T-helper 1 cell treated with Interleukin-12 subunit alpha and Interleukin-12 subunit beta and Interleukin-4 antibody, amounts not matched to agents 30 ng/mL and 1 ng/mL, for 36 hours (primary cell): Measurements from ENCODE around the gene FLRT2. TPM values are rescaled to one million over a fixed set of nuclear protein-coding genes. Genes with fewer than 3 reads are reported as not detected.

Experiments
- intact Hi-C: fragments of 100-400 bp; cut with micrococcal nuclease; formaldehyde crosslinking; loops from one replicate; pipeline ENCODE4 v1.15.1; 2024
- total RNA-seq: library from RNA; stranded (reverse); gene quantifications from 2 replicates; pipeline ENCODE4 v1.2.3, GENCODE V29; 2022

FLRT2 gene
- total RNA-seq, 1 donor from 2014 or later, result not detected

DNA sequence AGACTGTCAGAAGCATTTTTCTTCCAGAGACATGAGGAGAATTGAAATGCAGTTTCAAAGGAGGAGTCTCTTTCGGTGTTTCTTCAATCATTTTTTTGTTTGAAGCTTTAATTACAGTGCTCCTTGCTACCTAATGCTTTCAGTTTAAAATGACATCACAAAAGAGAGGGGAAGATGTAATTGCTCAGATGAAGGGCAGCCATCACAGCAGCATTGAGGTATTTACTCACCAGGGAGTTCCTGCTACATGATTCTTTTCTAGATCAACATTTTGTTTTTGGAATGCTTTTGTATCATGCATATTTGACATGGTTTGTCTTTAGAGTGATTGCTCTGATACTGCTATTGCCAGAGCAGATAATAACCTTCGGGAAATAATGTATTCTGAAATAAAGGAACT lies 28.6 kb downstream of the FLRT2 start:
- intact Hi-C loops, result no loop called here

DNA sequence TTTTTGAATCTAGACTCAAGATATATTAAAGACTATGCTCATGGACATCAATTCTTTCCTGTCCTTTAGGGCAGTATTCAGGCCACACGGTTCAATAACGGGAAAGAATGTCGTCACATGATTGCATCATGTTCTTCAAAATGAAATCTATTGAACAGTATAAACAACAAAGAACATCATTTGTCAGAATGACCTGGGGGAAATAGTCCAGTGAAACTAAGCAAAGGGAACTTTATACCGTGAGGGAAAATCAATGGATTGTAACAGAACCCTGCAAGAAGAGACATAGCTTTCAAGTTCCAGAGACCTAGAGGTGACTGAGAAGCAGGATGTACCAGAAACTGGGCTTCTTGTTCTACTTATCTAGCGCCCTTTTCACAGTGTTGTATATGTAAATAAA lies 32.7 kb downstream of the FLRT2 start:
- intact Hi-C loops, result no loop called here

DNA sequence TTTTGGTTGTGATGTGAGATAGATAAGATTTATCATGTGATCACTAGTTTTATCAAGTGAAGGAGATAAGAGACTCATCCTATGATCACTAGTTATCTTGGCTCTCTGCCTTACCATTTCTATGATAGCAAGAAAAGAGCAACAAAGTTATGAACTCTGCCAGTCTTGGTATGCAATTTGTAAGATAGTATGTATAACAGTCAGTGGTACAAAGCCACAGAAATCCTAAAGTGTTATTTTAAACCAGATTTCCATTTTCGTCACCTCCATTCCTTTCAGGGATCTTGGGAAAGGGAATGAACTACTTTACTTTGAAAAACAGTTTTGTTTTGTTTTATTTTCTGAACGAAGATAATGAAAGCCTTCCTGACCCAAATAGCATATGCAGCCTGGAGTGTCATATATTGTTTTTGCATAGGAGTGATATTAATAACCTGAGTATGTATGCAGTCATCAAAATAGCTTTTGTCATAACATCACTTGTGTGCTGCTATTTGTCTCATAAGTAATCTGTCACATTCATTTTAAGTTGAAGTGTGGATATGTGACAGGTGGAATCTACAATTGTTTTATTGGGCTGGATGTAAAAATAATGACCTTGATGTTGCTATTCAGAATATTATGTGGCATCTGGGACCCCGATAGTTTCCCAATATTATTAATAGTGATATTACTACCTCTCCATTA lies 35.0 kb downstream of the FLRT2 start:
- intact Hi-C loops, result no loop called here

DNA sequence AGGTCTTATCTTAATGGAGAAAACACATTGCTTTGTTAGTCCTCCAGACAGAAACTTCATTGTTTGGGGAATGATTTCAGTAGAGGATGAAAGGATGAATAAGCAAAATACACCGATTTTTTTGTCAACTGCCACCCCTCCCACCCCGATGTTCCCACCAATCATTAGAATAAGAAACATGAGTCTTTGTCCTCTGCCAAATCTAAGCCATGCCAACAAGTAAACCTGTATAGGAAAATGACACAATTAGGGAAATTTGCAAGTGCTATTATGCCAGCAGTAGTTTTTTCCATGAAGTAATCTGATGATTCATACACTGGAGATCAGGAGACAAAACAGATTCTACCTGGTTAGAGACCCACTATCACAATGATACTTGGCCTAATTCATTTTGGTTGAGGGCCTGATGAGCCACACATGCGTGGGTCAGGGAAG lies 35.9 kb downstream of the FLRT2 start:
- intact Hi-C loops, result no loop called here

DNA sequence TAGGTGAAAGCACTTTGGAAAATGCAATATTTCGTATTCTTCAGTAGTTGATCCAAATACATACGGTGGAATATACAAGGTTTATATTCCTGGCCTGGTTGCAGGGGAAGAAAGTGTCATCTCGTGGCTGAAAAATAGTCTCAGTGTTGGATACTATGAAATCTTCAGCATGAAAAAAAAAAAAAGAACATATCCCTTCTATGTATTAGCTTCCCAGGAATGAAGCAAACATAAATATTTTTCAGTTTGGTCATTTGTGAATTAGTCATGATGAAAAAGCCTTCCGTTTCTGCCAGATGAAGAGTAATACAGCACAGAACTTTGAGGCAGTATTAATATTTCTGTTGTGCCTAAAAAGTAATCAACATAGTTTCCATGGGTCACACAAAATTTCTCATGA lies 36.7 kb downstream of the FLRT2 start:
- intact Hi-C loops, result no loop called here

DNA sequence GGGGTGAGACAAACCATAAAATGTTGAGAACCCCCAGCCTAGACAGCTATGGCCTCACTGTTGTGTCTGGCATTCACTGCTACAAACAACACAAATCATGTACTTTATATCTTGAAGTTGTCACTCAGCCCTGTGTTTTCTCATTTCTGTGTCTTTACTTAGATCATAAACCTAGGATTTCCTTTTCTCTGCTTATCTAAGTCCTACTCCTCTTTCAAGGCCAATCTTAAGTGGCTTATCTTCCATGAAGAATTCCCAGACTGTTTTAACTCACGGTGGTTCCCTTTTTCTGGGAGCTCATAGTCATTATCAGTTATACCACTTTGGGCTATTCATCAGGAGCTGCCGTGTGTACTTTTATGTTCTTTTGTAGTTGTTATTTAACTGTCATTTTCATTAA lies 42.1 kb downstream of the FLRT2 start:
- intact Hi-C loops, result no loop called here

DNA sequence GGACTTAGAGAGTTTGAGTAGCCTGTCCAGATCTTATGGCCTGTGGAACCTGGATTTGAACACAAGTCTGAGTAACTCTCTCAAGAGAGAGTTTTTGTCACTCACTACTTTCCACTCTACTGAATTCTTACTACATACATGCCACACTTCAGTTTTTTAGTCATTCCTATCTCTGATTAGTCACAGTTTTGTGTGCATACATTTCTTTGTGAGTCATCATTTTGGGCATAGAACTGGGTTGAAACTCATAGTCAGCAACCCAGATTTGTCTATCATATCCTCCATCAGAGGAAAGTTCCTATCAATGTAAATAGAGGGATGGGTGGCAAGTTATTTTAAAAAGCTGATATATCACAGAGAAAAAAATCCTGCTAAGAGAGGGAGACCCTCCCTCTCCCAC lies 42.9 kb downstream of the FLRT2 start:
- intact Hi-C loops, result no loop called here

DNA sequence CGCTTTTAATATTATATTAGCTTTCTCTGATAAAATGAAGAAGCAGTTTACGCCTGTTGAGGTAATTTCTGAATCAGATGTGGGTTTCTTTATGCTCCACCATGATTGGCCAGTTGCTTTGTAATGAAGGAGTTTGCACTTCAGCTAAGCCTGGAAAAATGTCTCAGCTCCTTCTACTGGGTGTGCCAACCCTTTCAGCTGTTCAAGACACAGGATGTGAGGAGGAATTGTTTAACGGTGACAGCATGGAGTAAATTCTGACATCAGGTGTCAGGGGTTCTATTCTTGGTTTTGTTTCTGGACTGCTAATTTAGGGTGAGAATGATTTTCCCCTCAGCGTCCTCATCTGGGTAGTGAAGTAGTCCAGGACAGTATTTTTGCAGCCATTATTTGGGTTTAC lies 43.5 kb downstream of the FLRT2 start:
- intact Hi-C loops, result no loop called here

DNA sequence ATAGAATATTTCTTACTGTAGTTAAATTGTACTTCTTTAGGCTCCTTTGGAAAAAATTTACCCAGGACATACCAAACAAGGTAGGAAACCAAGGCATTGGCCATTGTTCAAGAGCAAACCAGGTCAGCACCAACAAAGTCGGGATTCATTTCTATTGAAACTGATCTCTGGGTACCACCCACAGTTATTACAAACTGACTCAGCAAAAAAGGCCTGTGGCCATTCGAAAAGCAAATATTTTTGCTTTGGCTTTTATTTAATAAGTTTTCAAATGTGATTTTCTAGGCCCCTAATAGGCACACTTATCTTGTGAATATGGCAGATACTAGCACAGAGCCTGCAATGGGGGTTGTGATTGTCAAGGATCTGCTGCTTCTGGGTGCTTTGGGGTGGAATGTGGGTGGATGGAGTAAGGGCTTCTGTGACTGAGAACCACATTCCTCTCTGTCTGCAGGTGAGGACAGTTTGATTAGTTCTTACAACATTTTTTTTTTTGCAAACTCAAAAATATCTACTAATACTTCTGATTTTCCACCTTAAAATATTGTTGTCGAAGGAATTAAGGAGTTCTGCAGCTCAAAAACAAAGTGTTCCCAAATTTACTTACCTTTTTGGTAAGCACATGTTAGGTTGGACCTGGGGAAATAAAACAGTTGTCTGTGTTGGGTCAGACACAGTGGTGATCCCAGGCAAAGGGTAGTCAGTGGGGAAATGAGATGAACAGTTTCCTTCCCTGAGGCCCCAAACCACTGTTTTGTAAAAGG lies 45.1 kb downstream of the FLRT2 start:
- intact Hi-C loops, result no loop called here

DNA sequence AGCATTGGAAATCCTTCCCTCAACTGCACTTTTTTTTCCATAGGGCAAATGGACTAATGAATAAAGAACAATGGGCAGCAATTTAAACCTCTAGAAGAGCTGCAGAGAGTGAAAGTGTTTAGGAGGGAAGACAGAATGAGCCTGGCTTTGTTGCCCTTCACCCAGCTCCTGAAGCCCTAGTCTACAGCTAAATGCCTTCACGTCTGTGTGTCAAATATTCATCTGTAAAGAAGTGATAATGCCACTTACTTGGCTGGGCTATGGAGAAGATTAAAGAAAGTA lies 45.6 kb downstream of the FLRT2 start:
- intact Hi-C loops, result no loop called here

DNA sequence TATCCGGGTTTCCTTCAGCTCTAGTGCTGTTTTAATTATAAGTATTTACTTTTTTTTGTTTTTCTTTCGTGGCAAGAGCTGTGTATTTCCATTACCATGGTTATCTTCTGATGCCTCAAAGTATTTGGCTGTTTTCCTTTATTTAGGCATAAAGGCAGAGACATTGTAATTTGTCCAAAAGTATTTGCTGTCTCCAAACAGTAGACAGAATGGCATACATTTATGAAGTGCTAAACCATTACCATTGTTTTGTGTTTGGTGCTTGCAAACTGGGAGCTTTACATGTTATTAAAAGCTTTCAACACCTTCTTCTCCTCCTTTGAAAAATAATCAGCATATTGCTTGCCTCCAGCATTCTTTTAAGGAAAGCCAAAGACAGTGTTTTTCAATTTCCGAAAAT lies 46.3 kb downstream of the FLRT2 start:
- intact Hi-C loops, result no loop called here

DNA sequence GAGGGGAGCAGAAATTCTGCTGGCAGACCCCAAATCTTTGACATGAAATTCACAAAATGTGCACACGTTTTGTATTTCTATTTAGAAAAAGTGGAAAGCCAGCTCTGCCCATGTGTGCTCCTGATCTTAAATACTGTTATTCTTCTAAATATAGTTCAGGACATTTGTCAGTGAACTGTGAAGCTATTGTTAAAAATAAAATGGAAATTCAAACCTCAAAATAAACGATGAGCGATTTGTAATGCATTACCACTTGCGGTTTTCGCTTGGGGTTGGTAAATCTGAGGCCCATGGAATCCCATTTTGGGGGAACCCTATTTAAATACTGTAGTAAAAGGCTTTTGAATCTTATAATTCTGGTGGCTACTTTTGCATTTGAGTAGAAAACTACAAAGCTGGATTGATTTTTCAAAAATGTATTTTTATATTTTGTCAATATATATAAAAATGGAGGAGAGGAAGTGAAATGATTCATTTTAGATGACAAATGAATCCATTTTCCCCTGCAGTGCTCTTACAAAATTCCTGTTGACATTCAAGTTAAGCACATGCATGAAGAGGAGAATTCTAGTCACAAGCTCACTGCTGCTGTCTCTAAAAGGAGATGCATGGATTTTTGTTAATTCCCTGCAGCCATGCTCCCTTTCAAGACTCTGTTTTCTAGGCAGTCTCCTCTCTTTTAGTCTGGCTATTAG lies 47.1 kb downstream of the FLRT2 start:
- intact Hi-C loops, result no loop called here

DNA sequence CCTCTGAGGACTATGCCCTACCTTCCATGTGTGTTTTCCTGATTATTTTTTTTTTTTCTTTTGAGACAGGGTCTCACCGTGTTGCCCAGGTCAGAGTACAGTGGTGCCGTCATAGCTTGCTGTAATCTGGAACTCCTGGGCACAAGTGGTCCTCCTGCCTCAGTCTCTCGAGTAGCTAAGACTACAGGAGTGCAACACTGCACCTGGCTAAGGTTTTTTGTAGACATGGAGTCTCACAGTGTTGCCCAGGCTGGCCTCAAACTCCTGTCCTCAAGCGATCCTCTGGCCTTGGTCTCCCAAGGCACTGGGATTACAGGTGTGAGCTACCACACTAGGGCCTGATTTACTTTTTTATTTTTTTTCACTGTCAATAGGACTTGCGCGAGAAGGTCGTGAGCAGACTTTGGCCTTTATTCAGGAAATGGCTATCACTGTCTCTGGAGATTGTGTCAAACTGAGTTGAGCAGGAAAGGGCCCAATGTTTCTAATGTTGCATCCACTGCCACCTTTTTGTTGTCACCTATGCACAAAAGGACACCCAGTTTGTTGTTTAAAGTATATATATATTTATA lies 47.7 kb downstream of the FLRT2 start:
- intact Hi-C loops, result no loop called here

DNA sequence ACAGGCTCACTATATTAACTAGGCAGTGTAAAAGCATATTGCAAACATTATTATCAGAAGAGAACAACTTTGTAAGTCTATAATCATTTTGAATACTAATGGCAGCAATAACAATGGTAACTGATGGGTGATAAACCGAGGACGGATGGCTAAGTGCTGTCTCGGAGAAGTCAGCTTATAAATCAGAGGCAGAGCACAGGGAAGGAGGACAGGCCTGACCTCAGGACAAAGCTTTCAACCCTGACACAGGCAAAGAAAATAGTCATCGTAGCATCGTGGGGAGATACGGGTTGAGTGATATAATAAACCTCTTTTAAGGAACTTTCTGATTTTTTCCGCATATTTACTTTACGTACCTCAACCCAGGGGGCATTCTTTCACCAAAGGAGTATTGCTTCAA lies 48.4 kb downstream of the FLRT2 start:
- intact Hi-C loops, result no loop called here

DNA sequence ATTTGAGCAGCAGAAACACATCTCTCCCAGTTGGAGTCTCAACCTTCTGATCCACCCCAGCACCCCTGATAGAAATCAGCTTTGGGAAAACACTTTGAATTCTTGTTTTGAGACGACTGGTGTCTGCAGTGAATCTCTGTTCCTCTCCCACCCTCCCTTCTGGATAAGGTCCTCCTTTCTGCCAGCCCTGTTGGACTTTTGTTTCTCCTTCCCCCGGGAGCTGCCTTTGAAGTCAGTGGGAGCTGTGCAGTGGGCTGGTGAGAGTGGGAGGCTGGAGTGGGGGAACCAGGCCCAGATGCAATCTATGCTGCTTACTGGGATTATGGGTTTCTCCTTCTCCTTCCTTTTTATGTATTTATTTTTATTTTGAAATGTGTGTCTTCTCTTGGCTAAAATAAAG lies 49.0 kb downstream of the FLRT2 start:
- intact Hi-C loops, result no loop called here

DNA sequence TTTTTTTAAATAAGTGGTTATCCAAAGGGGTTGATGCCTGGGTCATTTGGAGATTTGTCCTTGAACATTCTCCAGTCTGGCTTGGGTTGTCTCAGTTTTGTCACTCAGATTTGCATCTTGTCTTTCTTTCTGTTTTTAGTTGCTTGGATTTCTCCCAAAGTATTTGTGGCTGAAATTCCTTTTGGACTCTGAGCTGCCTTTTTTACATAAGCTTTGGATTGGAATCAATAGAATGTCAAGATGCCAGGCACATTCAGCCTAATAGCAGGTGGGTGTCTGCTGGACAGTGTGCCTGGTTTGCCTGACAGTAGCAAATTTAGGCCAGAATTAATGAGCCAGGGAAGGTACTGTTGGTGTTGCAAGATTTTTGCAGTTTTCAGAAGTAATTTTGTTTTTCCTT lies 50.0 kb downstream of the FLRT2 start:
- intact Hi-C loops, result no loop called here

DNA sequence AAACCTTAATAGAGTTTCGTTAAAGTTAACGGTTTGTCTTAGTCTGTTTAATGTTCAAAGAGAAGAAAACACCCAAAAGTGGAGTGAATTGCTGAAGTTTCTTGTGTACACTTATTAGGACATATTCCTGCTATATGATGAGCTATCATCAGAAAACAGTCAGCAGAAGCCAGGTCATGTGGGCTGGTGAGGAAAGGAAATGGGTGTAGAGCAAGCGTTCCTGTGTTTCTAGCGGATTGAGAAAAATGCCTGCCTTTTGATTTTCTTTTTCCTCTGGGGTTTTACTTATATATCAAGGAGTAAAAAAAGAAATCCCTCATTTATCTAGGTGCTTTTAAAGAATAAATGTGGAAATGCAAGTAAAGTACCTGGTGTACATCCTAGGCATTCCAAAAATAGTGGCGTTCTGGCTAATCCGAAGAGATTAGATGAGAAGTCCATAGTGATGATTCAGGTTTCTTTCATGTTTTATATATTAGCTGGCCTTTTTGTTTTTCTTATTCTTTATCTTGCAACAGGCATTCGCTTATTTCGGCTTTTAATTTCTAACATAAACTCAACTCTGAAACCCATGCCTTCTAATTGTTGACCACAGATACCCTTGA lies 50.7 kb downstream of the FLRT2 start:
- intact Hi-C loops, result no loop called here

DNA sequence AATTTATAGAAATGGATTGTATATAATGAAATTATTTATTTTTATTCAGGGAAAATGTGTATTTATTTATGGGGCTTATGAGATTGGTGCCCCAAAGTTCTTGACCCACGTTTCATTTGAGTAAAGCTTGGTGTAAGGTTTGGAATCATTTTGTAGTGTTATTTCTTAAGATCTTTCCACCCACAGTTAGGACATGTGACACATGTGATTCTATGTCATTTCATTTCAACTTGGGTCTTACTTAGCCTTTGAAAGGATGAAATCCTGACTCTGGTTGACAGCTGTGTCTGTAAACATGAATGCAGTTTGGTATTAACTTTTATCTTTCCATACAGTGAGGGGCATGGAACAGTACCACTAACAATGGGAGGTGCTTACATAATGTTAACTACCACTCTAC lies 51.7 kb downstream of the FLRT2 start:
- intact Hi-C loops, result no loop called here

DNA sequence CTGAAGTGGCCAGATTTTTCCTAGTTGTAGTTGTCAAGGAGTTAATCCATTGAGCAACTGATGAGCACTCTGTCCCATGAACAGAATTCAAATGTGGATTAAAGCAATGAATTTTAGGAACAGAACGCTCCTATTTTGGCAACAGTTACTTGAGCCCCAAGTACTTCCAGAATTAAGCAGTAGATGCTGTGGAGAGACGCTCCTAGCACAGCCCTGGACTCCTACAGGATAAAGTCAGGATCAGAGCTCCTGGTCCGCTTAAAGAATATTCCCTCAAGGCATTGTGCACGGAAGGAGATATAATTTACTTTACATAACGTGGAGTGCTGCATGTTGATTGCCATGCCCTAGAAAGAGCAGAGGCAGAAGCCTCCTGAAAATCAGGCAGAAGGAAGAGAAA lies 53.4 kb downstream of the FLRT2 start:
- intact Hi-C loops, result no loop called here

DNA sequence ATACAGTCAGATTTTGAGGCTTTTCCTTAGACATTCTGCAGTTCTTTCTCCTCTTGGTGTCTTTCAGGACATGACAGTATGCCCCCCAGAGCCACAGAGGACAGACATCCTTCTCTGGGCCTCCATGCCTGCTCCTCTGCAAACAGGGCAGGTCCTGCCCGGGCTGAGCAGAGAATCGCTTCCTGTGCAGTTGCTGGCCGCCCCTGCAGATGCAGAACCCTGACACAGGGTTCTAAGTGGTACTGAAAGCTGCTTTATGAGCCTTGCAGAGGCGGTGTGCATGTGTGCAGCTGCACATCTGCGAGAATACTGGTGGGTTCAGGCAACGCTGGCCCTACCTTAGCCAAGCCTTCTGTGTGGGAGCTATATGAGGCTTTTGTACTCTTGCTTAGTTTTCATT lies 54.5 kb downstream of the FLRT2 start:
- intact Hi-C loops, result no loop called here

DNA sequence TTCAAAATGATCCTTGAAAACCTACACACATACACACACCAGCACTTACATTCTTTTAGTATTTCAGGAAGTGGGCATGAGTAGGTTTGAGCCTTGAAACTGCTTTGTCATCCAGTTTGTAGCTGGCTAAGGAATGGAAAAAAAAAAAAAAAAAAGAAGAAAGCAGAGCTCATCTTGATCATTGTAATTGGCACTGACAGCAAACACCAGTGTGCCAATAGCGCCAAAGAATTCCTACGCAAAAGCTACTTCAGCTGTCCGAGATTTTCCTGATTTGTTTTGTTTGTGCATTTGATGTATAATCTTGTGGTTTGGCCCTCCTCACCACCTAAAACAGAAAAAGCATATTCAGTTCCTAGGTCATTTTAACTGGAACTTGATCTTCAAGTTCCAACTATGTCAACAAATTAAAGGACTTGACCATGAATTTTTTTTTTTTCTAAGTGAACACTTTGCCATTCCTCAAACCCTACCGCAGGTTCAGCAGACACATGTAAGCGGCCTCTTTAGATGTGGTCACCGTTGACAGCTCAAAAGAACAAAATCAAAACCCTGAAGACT lies 57.3 kb downstream of the FLRT2 start:
- intact Hi-C loops, result no loop called here

DNA sequence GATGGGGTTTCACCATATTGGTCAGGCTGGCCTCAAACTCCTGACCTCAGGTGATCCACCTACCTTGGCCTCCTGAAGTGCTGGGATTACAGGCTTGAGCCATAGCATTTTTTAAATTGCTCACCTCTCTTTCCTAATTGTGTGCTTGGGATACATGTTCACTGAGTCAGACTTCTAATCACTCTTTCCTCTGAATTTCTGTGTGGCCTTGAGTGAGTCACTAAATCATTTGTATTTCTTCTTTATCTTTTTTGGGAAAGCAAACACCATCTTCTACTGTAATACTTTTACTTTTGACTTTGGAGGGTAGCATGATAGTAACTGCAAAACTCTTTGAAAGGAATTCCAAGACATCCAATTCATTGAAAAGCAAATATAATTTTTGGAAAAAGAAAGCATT lies 60.8 kb downstream of the FLRT2 start:
- intact Hi-C loops, result no loop called here
